Putamen (tissue), 1 donor: ENCODE results near the gene RHBDF1.
"Not testable (repeated sequence)": the region's sequence is repeated elsewhere in the genome, so short reads cannot be mapped to it uniquely, and the experiment has no call there.

Experiments used
- DNase-seq: peaks from one replicate; pipeline ENCODE4 v3.0.0-alpha.2; 2016; ENCODE audit warnings: low spot score

The RHBDF1 gene

GRCh38 chr16:35678-36305, 36.6 kb downstream of the RHBDF1 start:
- DNase-seq, result no peak

- no peak for DNase-seq
These were observed 37.3 kb downstream of the RHBDF1 start for GRCh38 chr16:35011-35677.

- no peak for DNase-seq
These were observed 37.8 kb downstream of the RHBDF1 start for GRCh38 chr16:34648-34987.

- DNase-seq, result no peak
These were observed 38.4 kb downstream of the RHBDF1 start for GRCh38 chr16:33877-34647.

- not testable (repeated sequence) for DNase-seq
These were observed 39.1 kb downstream of the RHBDF1 start for GRCh38 chr16:33154-33876.

GRCh38 chr16:30627-31026, 41.8 kb downstream of the RHBDF1 start:
- not testable (repeated sequence) for DNase-seq

GRCh38 chr16:25926-26348, 46.5 kb downstream of the RHBDF1 start:
- DNase-seq, result not testable (repeated sequence)

GRCh38 chr16:24151-24550, 48.3 kb downstream of the RHBDF1 start:
- not testable (repeated sequence) for DNase-seq

- DNase-seq, result not testable (repeated sequence)
These were observed 51.5 kb downstream of the RHBDF1 start for GRCh38 chr16:20886-21285.

- not testable (repeated sequence) for DNase-seq
These were observed 55.2 kb downstream of the RHBDF1 start for GRCh38 chr16:17062-17765.

GRCh38 chr16:10772-11171, 61.7 kb downstream of the RHBDF1 start:
- not testable (repeated sequence) for DNase-seq

- no peak for DNase-seq
These were observed 62.3 kb downstream of the RHBDF1 start for GRCh38 chr16:9903-10665.
